Glomerular visceral epithelial cell (primary cell): ENCODE measurements around the gene CHADL.
A peak's percentile ranks its signal among the peaks of the same experiment; 100 is the strongest.
"Not testable (repeated sequence)": the region's sequence is repeated elsewhere in the genome, so short reads cannot be mapped to it uniquely, and the experiment has no call there.

Experiments used
- DNase-seq: peaks from one replicate; pipeline ENCODE4 v3.0.0-alpha.2; 2016; ENCODE audit errors: extremely low spot score

Gene CHADL

GRCh38 chr22:41240377-41241132 lies at the start of gene CHADL:
CHADL (minus strand) TSS chr22:41240931; CDS start chr22:41240881, 50 bp downstream.
- no peak for DNase-seq

- DNase-seq = no peak
These were observed 48.9 kb upstream of the CHADL start for GRCh38 chr22:41289671-41290070.

- peak; percentile 80 for DNase-seq
These were observed 47.7 kb upstream of the CHADL start for GRCh38 chr22:41288245-41288946.

DNA sequence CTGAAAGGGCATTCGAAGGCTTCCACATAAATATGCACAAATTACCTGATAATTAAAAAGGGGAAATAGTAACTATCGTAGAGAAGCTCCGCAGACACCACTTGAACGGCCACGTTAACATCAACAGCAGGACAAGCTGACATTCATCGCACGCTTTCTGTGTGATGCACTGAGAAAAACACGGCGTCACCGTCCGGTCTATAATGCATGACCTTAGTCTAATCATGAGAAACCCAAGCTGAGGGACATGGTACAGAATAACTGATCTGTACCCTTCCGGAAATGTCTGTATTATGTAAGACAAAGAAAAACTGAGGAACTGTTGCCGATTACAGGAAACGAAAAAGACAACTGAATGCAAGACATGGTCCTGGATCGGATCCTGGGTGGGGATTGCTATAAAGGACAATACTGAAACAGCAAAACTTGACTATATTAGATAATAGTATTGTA lies 45.9 kb upstream of the CHADL start:
- no peak for DNase-seq

DNA sequence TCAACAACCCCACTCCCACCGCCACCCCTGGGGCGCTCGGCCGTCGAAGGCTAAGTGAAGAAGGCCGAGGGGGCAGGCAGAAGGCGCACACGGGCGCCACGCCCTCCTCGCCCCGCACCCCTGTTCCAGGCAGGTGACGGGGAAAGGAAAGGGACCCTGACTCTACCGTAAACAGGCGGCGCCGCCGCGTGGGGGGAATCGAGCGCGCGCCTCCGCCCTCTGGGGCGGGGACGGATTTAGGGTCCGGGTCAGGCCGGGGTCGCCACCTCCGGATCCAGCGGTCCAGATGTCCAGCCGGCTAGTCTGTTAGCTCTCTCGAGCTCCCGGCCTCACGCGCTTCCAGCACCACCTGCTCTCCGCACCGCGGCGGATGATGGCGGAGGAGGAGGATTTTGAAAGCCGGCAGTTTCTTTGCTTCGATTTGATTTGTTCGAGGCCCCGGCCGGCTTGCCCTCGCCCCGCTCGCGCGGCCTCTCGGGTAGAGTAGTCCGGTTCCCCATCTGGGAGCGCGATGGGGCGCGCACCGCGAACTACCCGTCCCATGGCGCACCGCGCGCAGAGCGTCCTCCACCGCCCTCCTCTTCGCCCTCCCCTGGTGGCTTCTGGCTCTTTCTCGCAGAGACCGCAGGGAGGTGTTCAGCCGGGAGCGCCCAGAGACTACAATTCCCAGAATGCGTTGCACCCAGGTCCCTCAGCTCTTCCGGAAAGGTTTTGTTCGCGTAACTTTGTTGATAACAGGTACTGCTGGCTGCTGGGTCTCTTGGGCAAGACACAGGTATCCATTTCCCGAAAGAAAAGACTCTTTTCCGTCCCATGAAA lies 45.3 kb upstream of the CHADL start, which contains the start of gene RANGAP1:
TSS of gene RANGAP1 (minus strand) at position 368 of the 819 bp plus-strand sequence. CDS start 5,143 bp downstream, outside the sequence.
- peak; percentile 97 for DNase-seq

DNA sequence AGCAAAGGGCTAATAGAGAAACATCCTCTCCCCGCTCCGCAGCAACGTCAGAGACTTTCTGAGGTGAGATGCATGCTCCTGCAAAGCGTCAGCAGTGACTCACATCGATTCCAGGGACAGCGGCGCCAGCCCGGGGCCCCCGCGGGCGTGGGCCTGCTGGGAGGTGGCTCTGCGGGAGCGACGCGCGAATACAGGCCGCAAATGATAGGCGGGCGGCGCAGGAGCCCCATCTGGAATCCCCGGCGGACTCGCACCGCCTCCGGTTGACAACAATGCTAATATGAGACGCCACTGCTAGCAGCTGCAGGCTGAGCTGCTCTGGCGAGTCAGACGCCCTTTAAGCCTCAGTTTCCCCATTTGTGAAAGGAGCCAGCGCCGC lies 44.7 kb upstream of the CHADL start:
- peak; percentile 79 for DNase-seq

- no peak for DNase-seq
These were observed 43.7 kb upstream of the CHADL start for GRCh38 chr22:41284465-41284864.

DNA sequence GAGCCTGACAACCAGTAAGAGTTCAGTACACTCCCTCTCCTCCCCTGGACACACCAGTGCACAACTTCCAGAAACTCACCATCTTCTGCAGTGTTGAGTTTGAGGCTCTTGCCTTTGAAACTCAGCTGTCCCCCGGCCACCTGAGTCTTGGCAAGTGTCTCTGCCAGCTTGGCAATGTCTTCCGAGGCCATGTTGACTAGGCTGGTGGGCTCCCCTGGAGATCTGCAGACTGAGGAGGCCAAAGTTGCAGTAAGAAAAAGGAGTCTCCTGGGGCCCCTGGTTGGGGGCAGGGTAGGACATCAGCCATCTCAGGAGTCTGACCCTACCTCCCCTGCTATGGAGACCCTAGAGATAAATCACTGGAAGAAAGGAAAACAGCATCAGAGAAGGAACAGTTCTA lies 40.1 kb upstream of the CHADL start:
- no peak for DNase-seq

- no peak for DNase-seq
These were observed 39.3 kb upstream of the CHADL start for GRCh38 chr22:41280065-41280464.

- no peak for DNase-seq
These were observed 34.1 kb upstream of the CHADL start for GRCh38 chr22:41274856-41275255.

GRCh38 chr22:41273128-41273527 lies 32.4 kb upstream of the CHADL start:
- DNase-seq = no peak

DNA sequence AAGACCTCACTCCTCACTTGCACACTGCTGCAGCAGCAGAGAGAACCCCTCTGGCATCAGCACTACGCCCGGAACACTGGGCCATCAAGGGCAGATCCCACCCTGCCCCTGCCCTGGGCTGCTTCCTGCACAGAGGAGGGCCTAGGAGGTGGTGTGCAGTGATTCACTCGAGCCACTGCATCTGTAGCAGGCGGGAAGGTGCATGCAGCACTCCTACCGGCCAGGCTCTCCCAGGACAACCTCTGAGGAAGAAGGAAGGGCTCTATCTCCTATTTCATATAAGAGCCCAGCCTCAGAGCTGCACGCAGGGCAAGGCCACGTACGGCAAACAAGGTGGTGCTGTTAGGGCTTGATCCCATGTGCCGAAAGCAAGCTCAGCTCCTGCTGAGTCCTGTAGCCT lies 31.1 kb upstream of the CHADL start:
- no peak for DNase-seq

DNA sequence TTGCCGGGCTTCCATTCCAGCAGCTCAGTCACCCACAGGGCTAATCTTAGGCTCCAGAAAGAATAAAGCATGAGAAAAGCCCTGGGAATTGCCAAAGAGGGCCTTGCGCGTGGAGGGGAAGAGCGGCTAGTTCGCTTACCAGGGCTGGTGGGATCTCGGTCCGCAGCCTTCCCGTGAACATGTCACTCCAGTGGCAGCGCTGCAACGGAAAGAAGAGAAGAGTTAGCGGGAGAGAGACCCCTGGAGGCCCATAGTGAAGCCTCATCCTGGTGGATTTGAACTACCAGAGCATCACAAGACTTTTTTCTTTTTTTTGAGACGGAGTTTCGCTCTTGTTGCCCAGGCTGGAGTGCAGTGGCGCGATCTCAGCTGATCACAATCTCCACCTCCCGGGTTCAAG lies 27.2 kb upstream of the CHADL start:
- DNase-seq = no peak

DNA sequence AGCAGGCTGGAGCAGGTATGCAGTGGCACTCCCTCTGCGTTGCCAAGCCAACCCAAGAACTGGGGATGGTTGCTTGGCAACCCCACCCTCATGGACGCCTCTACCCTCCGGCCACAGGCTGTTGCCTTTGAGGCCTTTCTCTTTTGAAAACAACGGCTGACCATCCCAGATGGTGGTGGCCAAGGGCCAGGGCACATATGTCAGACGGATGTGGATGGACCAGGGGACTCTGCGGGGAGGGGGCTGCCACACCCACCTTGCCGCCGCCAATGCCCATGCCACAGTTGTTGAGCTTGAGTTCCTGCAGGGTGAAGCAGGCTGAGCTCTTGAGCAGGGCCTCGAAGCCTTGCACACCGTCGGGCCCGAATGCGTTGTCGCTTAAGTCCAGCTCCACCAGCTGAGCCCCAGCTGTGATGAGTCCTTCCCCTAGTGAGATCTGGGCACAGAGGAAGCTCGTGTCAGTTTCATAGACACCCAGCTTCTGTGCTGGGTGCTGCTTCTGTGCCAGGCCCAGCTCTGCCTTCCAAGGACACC lies 23.7 kb upstream of the CHADL start:
- no peak for DNase-seq

DNA sequence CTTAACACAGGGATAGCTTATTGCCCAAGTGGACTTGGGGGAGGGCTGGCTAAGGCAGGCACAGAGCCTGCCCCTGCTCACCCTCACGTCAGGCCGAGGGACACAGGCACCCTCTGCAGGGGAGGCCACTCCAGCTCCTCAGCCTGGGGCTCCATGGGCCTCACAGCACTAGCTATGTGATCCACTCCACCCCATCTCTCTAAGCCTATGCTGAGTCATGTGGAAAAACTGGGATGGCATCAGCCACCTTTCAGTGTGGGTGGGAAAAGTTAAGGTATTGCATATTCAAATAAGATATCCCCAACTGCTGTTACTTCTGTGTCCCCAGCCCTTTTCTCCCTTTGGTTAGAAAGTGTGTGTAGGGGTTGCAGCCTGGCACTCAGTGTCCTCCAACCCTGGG lies 23.0 kb upstream of the CHADL start:
- DNase-seq = no peak

- no peak for DNase-seq
These were observed 21.6 kb upstream of the CHADL start for GRCh38 chr22:41262250-41262765.

GRCh38 chr22:41261541-41262249 lies 21.0 kb upstream of the CHADL start:
- no peak for DNase-seq

DNA sequence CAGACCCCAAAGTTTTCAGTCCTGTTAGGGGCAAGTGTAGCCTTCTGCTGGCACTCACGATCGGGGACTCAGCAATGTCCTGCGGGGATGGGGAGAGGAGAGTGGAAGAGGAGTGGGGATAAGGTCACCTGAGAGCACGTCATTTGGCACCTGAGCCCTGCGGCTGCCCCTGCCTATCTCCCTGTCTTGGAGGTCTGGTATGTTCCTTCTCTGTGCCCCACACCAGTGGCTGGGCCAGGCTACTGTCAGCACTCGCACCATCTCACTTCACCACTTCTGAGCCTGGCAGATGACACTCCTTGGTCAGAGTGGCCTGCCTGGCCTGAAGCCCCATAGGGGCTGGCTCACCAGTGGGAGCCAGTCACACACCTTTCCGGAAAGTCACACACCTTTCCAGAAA lies 20.1 kb upstream of the CHADL start:
- DNase-seq = no peak

GRCh38 chr22:41259756-41260155 lies 19.0 kb upstream of the CHADL start:
- DNase-seq = not testable (repeated sequence)

DNA sequence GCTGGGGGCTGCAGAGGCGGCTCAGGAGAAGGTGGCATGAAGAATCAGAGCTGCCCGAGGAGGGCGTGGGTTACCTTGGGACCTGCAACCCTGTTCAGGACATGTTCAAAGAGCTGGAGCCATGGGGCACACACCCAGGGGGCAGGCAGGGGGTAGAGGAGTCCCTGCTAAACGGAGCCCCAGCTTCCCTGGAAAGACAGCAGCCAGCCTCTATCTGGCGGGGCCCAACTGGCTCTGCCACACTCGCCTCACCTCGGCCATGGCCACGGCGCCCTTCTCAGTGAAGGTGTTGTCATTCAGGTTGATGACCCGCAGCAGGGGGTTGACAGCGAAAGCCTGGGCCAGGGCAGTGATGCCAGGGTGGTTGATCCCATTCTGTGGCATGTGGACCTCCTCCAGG lies 17.0 kb upstream of the CHADL start:
- DNase-seq = no peak
